GM18499 (cell line): ENCODE results near the gene BMPR1B.
A peak's percentile ranks its signal among the peaks of the same experiment; 100 is the strongest.

Experiments used
- ATAC-seq: cut with Tn5 transposase; IDR thresholded peaks from one replicate; pipeline ENCODE4 v1.9.1; 2021; ENCODE audit warnings: moderate number of reproducible peaks; ENCODE audit not compliant: insufficient read depth, unreplicated experiment

The BMPR1B gene

DNA sequence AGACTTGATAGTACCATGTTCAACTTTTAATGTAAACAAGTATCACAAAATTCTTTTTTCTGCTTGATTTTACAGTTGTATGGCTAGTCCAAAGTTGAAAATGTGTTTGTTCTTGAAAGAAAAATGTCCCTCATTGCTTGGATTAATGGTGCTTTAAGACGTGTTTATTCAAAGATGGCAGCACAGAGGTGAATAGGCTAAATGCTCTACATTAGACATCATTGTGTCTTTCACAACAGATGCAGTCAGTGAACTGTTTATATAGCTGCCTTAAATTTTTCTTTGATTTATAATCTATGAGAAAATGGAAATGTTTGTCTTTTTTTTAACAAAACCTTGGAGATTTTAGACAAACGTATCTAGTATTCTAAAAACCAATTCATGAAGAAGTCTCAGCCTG lies 137.3 kb downstream of the BMPR1B start:
- no peak for ATAC-seq

DNA sequence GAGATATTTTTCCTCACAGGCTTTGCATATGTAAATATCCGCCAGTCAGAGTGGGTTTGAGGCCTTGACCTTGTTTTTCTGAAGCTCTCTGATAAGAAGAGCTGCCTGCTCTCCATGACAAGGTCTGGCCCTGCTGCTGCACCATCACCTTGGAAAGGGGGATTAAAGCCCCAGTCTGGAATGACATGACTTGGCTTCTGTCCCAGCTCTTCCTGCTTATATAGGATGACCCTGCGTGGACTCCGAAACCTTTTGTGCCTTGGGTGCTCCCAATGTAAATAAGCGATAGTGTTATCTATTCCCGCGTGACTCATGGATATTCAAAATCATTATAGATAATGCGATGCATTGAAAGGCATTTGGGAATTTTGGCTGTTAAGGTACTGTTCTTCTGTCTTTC lies 139.3 kb downstream of the BMPR1B start:
- ATAC-seq = no peak

DNA sequence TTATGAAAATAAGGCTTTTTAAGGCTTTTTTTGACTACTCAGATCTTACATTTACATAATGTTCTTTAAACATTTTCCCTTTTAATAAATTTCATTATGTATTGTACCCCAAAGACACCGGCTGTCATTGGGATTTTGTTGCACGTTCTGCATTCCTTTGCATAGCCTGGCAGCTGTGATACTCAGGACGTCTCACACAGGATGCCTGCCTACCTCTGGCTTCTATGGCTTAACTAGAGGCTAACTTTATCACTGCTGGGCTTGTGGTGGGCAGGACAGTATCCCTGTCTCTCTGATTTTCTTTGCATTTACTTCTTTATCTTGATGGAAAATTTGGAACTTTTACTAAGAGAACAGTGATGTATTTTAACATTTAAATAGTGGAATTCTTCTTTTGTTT lies 147.8 kb downstream of the BMPR1B start:
- ATAC-seq = no peak

DNA sequence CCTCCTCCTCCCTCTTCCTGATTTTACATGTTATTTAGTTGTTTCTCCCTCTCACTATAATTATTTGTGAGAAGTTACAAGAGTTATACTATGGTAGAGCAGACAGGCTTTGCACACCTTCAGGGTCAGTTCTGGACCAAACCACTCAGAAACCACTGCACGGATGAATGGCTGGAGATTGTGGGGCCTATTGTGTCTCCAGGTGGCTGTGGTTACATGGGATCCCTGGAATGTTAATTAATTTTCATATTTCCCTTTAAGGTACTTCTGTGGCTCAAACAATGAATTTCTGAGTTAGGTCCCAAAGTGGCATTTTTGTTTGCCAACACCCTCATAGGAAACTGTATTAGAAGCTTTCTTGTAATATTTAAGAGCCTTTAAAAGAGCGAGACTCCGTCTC lies 151.9 kb downstream of the BMPR1B start:
- ATAC-seq = no peak

DNA sequence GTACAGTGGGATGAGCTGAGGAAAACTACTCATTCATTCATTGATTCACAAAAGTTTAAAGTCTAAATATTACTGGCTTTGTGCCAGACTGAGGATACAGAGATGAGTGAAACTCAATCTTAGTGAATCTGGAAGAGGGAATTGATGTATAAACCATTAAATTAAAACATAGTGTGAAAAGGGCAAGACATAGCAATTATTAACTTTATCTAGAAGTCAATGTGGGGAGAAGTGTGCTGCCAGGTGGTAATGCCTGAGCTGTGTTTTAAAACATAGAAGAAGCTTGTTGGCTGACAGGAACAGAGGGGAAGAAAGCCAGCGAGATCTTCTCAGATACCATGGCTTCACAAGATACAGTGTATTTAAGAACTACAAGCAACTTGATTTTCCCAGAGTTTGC lies 153.4 kb downstream of the BMPR1B start:
- no peak for ATAC-seq

- no peak for ATAC-seq
Observed at GRCh38 chr4:94912606-94913005, 154.9 kb downstream of the BMPR1B start.

DNA sequence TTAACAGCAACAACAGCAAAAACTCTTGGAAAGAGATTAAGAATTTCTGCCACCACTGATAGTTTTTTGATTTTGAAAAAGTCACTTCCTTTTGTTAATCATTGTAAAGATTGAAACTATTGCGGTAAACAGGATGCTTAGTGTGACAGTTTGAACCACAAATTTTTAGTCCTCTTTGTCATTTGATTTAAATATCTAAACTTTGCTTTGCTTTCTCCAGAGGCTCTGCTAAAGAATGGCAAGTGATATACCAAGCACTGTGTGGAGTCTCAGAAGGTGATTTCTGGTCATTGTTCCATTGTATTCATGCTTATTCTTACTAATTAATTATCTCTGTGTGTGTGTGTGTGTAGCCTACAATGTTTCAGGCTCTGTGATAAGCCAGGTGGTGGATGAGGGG lies 155.6 kb downstream of the BMPR1B start:
- peak; percentile 54 for ATAC-seq

- ATAC-seq = no peak
Observed at GRCh38 chr4:94917146-94917545, 159.4 kb downstream of the BMPR1B start.

DNA sequence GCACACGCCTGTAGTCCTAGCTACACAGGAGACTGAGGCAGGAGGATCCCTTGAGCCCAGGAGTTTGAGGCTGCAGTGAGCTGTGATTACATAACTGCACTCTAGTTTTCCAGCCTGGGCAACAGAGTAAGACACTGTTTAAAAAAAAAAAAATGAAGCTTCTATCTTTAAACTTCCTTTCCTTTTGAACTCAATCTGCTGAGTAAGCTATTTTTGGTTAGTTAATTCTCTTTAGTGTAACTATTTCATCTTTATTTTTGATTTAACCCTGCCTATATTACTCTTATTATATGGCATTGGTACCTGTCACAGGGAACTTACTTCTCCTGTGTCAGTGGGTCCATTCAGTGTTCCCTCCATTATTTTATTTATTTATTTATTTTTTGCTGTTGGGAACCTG lies 160.8 kb downstream of the BMPR1B start:
- no peak for ATAC-seq

DNA sequence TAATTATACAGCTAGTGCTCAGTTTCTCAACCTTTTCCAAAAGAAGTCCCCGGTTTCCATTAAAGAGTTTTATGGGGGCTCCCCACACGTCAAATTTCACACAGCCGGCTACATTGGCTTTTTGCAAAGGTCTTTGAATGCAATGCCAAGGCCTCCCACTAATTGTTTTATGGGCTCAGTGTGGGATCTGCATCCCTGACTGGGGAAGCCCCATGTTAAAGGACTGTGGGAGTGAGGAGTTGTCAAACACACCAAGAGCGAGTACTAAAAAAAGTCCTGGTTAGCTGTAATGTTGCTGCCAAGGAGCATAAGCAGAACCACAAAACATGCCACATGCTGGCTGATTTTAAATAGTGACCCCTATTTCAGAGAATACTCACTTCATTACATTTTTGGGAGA lies 162.6 kb downstream of the BMPR1B start:
- ATAC-seq = no peak

GRCh38 chr4:94924566-94924965 lies 166.8 kb downstream of the BMPR1B start:
- ATAC-seq = no peak

- no peak for ATAC-seq
Observed at GRCh38 chr4:94925764-94926347, 168.1 kb downstream of the BMPR1B start.

GRCh38 chr4:94926936-94927335 lies 169.2 kb downstream of the BMPR1B start:
- no peak for ATAC-seq

- ATAC-seq = no peak
Observed at GRCh38 chr4:94927696-94928095, 169.9 kb downstream of the BMPR1B start.

GRCh38 chr4:94929696-94930095 lies 171.9 kb downstream of the BMPR1B start:
- no peak for ATAC-seq

- ATAC-seq = no peak
Observed at GRCh38 chr4:94931626-94932025, 173.9 kb downstream of the BMPR1B start.

DNA sequence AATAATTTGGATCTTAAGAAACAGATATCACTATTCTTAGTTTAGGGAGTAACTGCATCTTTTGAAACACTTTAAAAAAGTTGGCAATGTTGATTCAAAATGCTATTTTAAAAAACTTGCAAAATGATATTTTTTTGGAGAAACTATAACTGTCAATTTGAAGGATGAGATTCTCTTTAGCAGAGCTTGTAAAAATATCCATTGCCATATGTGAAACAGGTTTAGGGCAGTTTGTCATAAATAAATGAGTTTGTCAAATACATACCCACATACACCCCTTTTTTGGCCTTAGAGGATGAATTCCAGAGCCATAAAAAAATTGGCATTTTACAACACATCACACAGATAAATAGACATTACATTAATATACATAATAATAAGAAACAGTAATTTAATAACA lies 174.6 kb downstream of the BMPR1B start:
- ATAC-seq = no peak

DNA sequence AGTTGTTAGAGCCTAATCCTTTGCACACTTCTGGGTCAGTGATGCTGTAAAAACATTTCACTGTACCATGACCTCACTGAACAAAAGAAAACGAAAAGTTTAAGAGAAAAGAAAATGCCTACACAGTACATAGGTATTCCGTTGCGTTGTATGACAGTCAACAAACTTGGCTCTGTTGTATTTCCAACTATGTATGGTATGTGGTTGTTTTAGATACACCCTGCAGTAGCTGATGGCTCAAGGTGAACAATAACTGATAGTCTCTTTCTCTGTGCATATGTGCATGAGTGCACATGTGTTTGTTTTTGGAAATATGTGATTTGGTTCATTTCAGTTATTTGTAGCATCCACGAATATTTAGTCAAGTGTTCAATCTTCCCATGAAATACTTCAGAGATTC lies 176.0 kb downstream of the BMPR1B start:
- ATAC-seq = no peak

DNA sequence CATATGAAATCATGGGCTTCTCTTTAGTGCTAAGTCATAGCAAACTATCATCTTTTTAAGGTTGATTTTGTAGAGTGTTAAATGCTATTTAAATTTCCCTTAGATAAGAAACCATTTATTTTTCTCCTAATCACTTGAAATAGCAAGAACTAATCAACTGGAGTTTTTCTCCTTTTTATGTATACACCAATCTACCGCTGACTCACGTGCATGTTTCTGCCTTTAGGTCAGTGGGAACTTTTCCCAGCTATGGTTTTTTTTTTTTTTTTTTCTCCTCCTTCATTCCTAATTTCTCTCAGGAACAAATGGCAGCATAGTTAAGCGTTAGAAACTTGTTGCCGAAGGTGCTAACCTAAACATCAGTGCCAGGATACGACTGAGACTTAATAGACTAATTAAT lies 176.4 kb downstream of the BMPR1B start:
- ATAC-seq = no peak

DNA sequence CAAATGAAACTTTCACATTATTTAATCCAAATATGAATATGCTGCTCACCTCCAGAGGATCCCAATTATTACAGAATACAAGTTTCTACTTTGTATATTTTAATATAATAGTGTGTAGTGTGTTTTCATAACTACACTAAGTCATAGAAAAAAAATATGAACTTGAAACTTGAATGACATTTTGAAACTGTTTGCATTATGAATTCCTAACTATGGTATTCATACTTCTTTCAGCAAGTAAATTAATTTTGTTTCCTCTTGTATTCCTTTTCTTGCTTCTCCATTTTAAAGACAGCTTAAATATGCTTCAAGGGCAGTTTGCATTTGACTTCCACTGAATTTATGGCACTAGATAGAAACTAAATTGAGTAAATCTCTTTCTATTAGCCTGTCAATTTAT lies 177.1 kb downstream of the BMPR1B start:
- no peak for ATAC-seq

- no peak for ATAC-seq
Observed at GRCh38 chr4:94936854-94937253, 179.1 kb downstream of the BMPR1B start.

- ATAC-seq = no peak
Observed at GRCh38 chr4:94939791-94940519, 182.2 kb downstream of the BMPR1B start.
